ENCODE results near the gene MYO16.

- TF ChIP-seq CTCF (IDR thresholded peaks at IDR 0.05) (no peak), EP300 (IDR thresholded peaks at IDR 0.05) (no peak), POLR2A (IDR thresholded peaks at IDR 0.05) (no peak)
Observed at GRCh38 chr13:109180905-109181425, 551.6 kb downstream of the MYO16 start.

All from ovary (tissue), 3 donors.